CD4-positive, alpha-beta T cell (primary cell): ENCODE results near the gene ZNF366. TPM values are rescaled to one million over a fixed set of nuclear protein-coding genes. Genes with fewer than 3 reads are reported as not detected.

Experiments
- ATAC-seq: fragments of 200-7000 bp; cut with Tn5 transposase; one replicate; pipeline ENCODE4 v1.10.0; 2022; ENCODE audit warnings: mild to moderate bottlenecking; ENCODE audit not compliant: poor library complexity
- CTCF ChIA-PET: fragments of 350-600 bp; sonication (Branson Sonifier 250); formaldehyde crosslinking; loops from one replicate; lab custom pipeline; 2021; ENCODE audit warnings: antibody characterized with exemption, inconsistent platforms; lab: Charles Lee
- POLR2A ChIA-PET: fragments of 350-600 bp; sonication (Branson Sonifier 250); formaldehyde crosslinking; loops from one replicate; lab custom pipeline; 2021; ENCODE audit warnings: antibody characterized with exemption, inconsistent platforms; lab: Charles Lee
- DNase-seq, 14 experiments: peaks; one replicate each; pipeline ENCODE4 v3.0.0-alpha.2; 2013 to 2020; ENCODE audit warnings: mixed read lengths in 2 of 14
- H3K27ac ChIP-seq, 2 donors: one replicate each; pipeline versions ENCODE4 v1.5.1 to v1.7.0; 2013; ENCODE audit warnings: low read length in 2 of 2, low read depth in 1 of 2, mild to moderate bottlenecking in 1 of 2
- H3K27me3 ChIP-seq, 2 experiments: 1 replicate in 1 of 2; 2 replicates in 1 of 2; pipeline versions ENCODE4 v1.6.1 to v1.7.0; 2013; ENCODE audit warnings: low read length in 2 of 2, control low read depth in 1 of 2, mild to moderate bottlenecking in 1 of 2, moderate library complexity in 1 of 2; ENCODE audit not compliant: insufficient read depth in 2 of 2, control insufficient read depth in 1 of 2
- H3K36me3 ChIP-seq: one replicate; pipeline ENCODE4 v1.6.1; 2013; ENCODE audit warnings: low read length, control low read depth; ENCODE audit not compliant: insufficient read depth
- H3K4me1 ChIP-seq: one replicate; pipeline ENCODE4 v1.6.1; 2013; ENCODE audit warnings: low read length, control low read depth; ENCODE audit not compliant: insufficient read depth
- H3K4me3 ChIP-seq: one replicate; pipeline ENCODE4 v1.5.1; 2013; ENCODE audit warnings: mild to moderate bottlenecking, low read length, moderate library complexity
- H3K9me3 ChIP-seq, 2 experiments: 1 replicate in 1 of 2; 2 replicates in 1 of 2; pipeline versions ENCODE4 v1.6.1 to v1.7.0; 2013; ENCODE audit warnings: low read length in 2 of 2, mild to moderate bottlenecking in 2 of 2, control low read depth in 1 of 2, moderate library complexity in 1 of 2; ENCODE audit not compliant: control insufficient read depth in 1 of 2, insufficient read depth in 1 of 2
- H3K27ac Mint-ChIP-seq: one replicate; pipeline ENCODE4 v1.8.0; 2020; ENCODE audit warnings: mixed read lengths
- H3K27me3 Mint-ChIP-seq: one replicate; pipeline ENCODE4 v1.8.0; 2021; ENCODE audit warnings: mixed read lengths
- H3K36me3 Mint-ChIP-seq: one replicate; pipeline ENCODE4 v1.8.0; 2021; ENCODE audit warnings: low read depth, mixed read lengths
- H3K4me1 Mint-ChIP-seq: one replicate; pipeline ENCODE4 v1.8.0; 2021; ENCODE audit warnings: low read depth, mixed read lengths
- H3K4me3 Mint-ChIP-seq: one replicate; pipeline ENCODE4 v1.8.0; 2020; ENCODE audit warnings: mild to moderate bottlenecking, mixed read lengths
- H3K9me3 Mint-ChIP-seq: one replicate; pipeline ENCODE4 v1.8.0; 2020; ENCODE audit warnings: mixed read lengths
- intact Hi-C, 2 experiments: fragments of 100-400 bp; cut with DNase I in 1 of 2; cut with micrococcal nuclease in 1 of 2; formaldehyde crosslinking; loops; one replicate each; pipeline versions ENCODE4 v1.15.1 to v1.9.0; 2023 to 2025; cut with DNase I, micrococcal nuclease
- total RNA-seq, 174 experiments: library from RNA in 2 of 174; stranded (reverse) in 2 of 174; gene quantifications; one replicate each; pipeline ENCODE4 v1.2.3 and lab custom pipeline; 2021 to 2026
- TF ChIP-seq, protein P1 (sequence below): fragments of 200-600 bp; IDR thresholded peaks from one replicate; pipeline ENCODE4 v1.8.0; 2022; ENCODE audit warnings: antibody characterized with exemption, mild to moderate bottlenecking

ZNF366 gene
- total RNA-seq, 2 experiments from 2014 or later = 0.06 to 0.14 TPM

DNA sequence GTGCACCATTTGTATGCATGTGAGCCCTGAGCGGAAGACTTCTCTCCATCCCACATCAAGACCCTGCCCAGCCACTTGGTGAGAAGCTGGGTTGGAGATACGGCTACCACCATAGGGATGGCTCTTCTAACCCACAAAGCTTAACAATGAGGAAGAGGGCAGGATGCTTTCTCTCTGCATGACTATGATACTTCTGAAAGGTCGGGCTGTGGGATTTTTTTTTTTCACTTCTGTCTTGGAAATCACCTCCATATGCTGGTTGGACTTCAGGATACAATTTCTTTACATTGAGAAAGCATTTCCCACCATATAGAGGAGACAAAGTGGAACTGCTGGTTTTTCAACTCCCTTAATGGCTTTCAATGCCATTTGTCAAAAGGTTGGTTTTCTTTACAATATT is 30.5 kb downstream of the ZNF366 start:
- ATAC-seq = no peak
- intact Hi-C loops = no loop called here
- Mint-ChIP-seq H3K27me3 (peaks cover 20% of the 10 kb centered on the region), H3K4me1 (no peaks in the 10 kb centered on the region), H3K4me3 (no peak overlapping the region), H3K9me3 (no peaks in the 10 kb centered on the region), H3K27ac (no peak overlapping the region), H3K36me3 (no peaks in the 10 kb centered on the region)
- Histone ChIP-seq H3K27ac (no peak overlapping the region), H3K9me3 (no peaks in the 10 kb centered on the region), H3K4me3 (no peak overlapping the region), H3K27me3 (peaks cover 4 to 13% of the 10 kb centered on the region in 2 experiments), H3K4me1 (no peaks in the 10 kb centered on the region), H3K36me3 (no peaks in the 10 kb centered on the region)
- TF ChIP-seq, protein P1, sequence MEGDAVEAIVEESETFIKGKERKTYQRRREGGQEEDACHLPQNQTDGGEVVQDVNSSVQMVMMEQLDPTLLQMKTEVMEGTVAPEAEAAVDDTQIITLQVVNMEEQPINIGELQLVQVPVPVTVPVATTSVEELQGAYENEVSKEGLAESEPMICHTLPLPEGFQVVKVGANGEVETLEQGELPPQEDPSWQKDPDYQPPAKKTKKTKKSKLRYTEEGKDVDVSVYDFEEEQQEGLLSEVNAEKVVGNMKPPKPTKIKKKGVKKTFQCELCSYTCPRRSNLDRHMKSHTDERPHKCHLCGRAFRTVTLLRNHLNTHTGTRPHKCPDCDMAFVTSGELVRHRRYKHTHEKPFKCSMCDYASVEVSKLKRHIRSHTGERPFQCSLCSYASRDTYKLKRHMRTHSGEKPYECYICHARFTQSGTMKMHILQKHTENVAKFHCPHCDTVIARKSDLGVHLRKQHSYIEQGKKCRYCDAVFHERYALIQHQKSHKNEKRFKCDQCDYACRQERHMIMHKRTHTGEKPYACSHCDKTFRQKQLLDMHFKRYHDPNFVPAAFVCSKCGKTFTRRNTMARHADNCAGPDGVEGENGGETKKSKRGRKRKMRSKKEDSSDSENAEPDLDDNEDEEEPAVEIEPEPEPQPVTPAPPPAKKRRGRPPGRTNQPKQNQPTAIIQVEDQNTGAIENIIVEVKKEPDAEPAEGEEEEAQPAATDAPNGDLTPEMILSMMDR = no peak
- ChIA-PET CTCF (no interaction called here), POLR2A (no interaction called here)
- peak in 2 of 14 experiments; percentile 6 to 8 for DNase-seq

DNA sequence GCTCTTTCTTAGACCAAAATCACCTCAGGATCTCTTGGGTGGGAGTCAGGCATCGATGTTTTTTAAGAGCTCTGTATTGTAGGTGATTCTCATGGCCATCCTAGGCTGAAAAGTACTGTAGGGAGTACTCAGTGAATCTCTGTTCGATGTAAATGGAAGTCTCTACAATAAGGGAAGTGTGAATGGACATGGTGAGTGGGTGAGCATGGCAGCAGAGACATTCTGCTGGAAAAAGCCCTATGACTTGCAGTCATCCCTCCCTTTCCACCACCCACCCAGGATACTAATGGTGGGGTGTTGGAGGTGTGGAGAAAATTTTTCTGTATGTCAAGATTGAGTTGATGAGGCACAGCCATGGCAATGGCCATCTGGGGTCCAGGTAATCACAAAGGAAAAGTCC is 30.9 kb downstream of the ZNF366 start:
- no peak for DNase-seq
- Mint-ChIP-seq H3K27me3 (peaks cover 20% of the 10 kb centered on the region), H3K9me3 (no peaks in the 10 kb centered on the region), H3K27ac (no peak overlapping the region), H3K36me3 (no peaks in the 10 kb centered on the region), H3K4me3 (no peak overlapping the region), H3K4me1 (no peaks in the 10 kb centered on the region)
- Histone ChIP-seq H3K9me3 (no peaks in the 10 kb centered on the region), H3K36me3 (no peaks in the 10 kb centered on the region), H3K27me3 (peaks cover 4 to 13% of the 10 kb centered on the region in 2 experiments), H3K4me1 (no peaks in the 10 kb centered on the region), H3K27ac (no peak overlapping the region), H3K4me3 (no peak overlapping the region)
- CTCF ChIA-PET = no interaction called here
- TF ChIP-seq, protein P1 = no peak
- no peak for ATAC-seq
- POLR2A ChIA-PET = no interaction called here
- intact Hi-C loops = no loop called here

DNA sequence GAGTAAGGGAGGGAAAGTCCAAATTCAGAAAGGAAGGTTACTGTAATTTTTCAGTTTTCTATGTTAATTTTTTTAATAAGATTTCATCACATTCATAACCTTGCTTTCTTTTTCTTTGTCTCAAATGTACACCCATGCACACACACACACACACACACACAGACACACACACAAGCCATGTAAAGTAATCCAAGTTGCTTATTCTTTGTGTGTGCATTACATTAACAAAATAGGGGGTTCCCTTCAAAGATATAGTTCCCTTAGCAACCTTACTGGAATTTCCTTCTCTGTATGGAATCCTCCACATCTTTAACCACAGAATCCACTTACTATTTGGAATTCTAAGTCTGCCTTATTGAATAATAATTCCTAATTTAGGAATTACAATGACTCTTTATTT is 32.7 kb downstream of the ZNF366 start:
- Histone ChIP-seq H3K27ac (no peak overlapping the region), H3K36me3 (no peaks in the 10 kb centered on the region), H3K9me3 (no peaks in the 10 kb centered on the region), H3K4me3 (no peak overlapping the region), H3K27me3 (peaks cover 4 to 26% of the 10 kb centered on the region in 2 experiments), H3K4me1 (no peaks in the 10 kb centered on the region)
- Mint-ChIP-seq H3K27ac (no peak overlapping the region), H3K9me3 (no peaks in the 10 kb centered on the region), H3K4me1 (no peaks in the 10 kb centered on the region), H3K36me3 (no peaks in the 10 kb centered on the region), H3K4me3 (no peak overlapping the region), H3K27me3 (peaks cover 29% of the 10 kb centered on the region)
- TF ChIP-seq, protein P1 = no peak
- DNase-seq = no peak
- ChIA-PET CTCF (no interaction called here), POLR2A (no interaction called here)
- ATAC-seq = no peak
- intact Hi-C loops = no loop called here
